SK-N-SH treated with all-trans-retinoic acid at 6 μM for 48 hours (cell line): Measurements from ENCODE around the gene CDT1.

Experiments used
- ATAC-seq: fragments of 200-7000 bp; cut with Tn5 transposase; 3 replicates; pipeline ENCODE4 v1.9.1; 2020; ENCODE audit warnings: mild to moderate bottlenecking, moderate library complexity
- ARNTL ChIP-seq: fragments of 450-650 bp; formaldehyde crosslinking; IDR thresholded peaks from 2 replicates; pipeline ENCODE4 v1.5.0; 2020; ENCODE audit warnings: low read depth, mild to moderate bottlenecking, moderate library complexity, borderline replicate concordance
- BACH2 ChIP-seq: fragments of 250-450 bp; sonication (Bioruptor Pico); IDR thresholded peaks from 2 replicates; pipeline ENCODE4 v1.9.0; 2021; ENCODE audit warnings: mild to moderate bottlenecking, borderline replicate concordance
- CREB5 ChIP-seq: fragments of 250-450 bp; sonication (Bioruptor Pico); IDR thresholded peaks from 2 replicates; pipeline ENCODE4 v1.5.1; 2020; ENCODE audit warnings: low read depth, mild to moderate bottlenecking, moderate library complexity
- CSDC2 ChIP-seq: fragments of 250-450 bp; sonication (Bioruptor Pico); IDR thresholded peaks from 2 replicates; pipeline ENCODE4 v1.5.0; 2020; ENCODE audit warnings: mild to moderate bottlenecking, moderate library complexity
- ESRRG ChIP-seq: fragments of 250-450 bp; sonication (Bioruptor Pico); IDR thresholded peaks from 2 replicates; pipeline ENCODE4 v1.6.1; 2021; ENCODE audit warnings: mild to moderate bottlenecking
- GLIS3 ChIP-seq: fragments of 250-450 bp; sonication (Bioruptor Pico); IDR thresholded peaks from 2 replicates; pipeline ENCODE4 v1.5.0; 2020; ENCODE audit warnings: mild to moderate bottlenecking, moderate library complexity
- OSR1 ChIP-seq: fragments of 250-450 bp; sonication (Bioruptor Pico); IDR thresholded peaks from 2 replicates; pipeline ENCODE4 v1.8.0; 2022; ENCODE audit warnings: moderate library complexity, mild to moderate bottlenecking, inconsistent platforms
- PATZ1 ChIP-seq: fragments of 250-450 bp; sonication (Bioruptor Pico); IDR thresholded peaks from 2 replicates; pipeline ENCODE4 v1.8.0; 2020; ENCODE audit warnings: mild to moderate bottlenecking, moderate library complexity, borderline replicate concordance
- POU6F1 ChIP-seq: fragments of 250-450 bp; sonication (Bioruptor Pico); IDR thresholded peaks from 2 replicates; pipeline ENCODE4 v1.8.0; 2021; ENCODE audit warnings: low read depth, mild to moderate bottlenecking, moderate library complexity, borderline replicate concordance
- PPARA ChIP-seq: fragments of 250-450 bp; sonication (Bioruptor Pico); IDR thresholded peaks from 2 replicates; pipeline ENCODE4 v1.5.0; 2020; ENCODE audit warnings: mild to moderate bottlenecking, borderline replicate concordance
- RARB ChIP-seq: fragments of 250-450 bp; sonication (Bioruptor Pico); IDR thresholded peaks from 2 replicates; pipeline ENCODE4 v1.8.0; 2021; ENCODE audit warnings: mild to moderate bottlenecking, moderate library complexity
- SNAI2 ChIP-seq: fragments of 250-450 bp; sonication (Bioruptor Pico); IDR thresholded peaks from 2 replicates; pipeline ENCODE4 v1.5.0; 2020; ENCODE audit warnings: mild to moderate bottlenecking, moderate library complexity
- TCF4 ChIP-seq: fragments of 250-450 bp; sonication (Bioruptor Pico); IDR thresholded peaks from 2 replicates; pipeline ENCODE4 v1.8.0; 2021; ENCODE audit warnings: mild to moderate bottlenecking, moderate library complexity, borderline replicate concordance
- TOX ChIP-seq: fragments of 250-450 bp; sonication (Bioruptor Pico); IDR thresholded peaks from 2 replicates; pipeline ENCODE4 v1.8.0; 2021; ENCODE audit warnings: mild to moderate bottlenecking, moderate library complexity, borderline replicate concordance
- TSHZ2 ChIP-seq: fragments of 250-450 bp; sonication (Bioruptor Pico); IDR thresholded peaks from 2 replicates; pipeline ENCODE4 v1.5.0; 2020; ENCODE audit warnings: mild to moderate bottlenecking, moderate library complexity
- ZC3H10 ChIP-seq: fragments of 250-450 bp; sonication (Bioruptor Pico); IDR thresholded peaks from 2 replicates; pipeline ENCODE4 v1.5.1; 2021; ENCODE audit warnings: mild to moderate bottlenecking, moderate library complexity
- ZFP3 ChIP-seq: fragments of 250-450 bp; sonication (Bioruptor Pico); IDR thresholded peaks from 2 replicates; pipeline ENCODE4 v1.5.0; 2020; ENCODE audit warnings: mild to moderate bottlenecking, moderate library complexity
- ZFP30 ChIP-seq: fragments of 450-650 bp; formaldehyde crosslinking; IDR thresholded peaks from 2 replicates; pipeline ENCODE4 v1.5.0; 2022; ENCODE audit warnings: mild to moderate bottlenecking, moderate library complexity
- ZNF70 ChIP-seq: fragments of 450-650 bp; formaldehyde crosslinking; IDR thresholded peaks from 2 replicates; pipeline ENCODE4 v1.5.0; 2020; ENCODE audit warnings: mild to moderate bottlenecking, moderate library complexity
- ZNF8 ChIP-seq: fragments of 450-650 bp; formaldehyde crosslinking; IDR thresholded peaks from 2 replicates; pipeline ENCODE4 v1.5.0; 2020; ENCODE audit warnings: mild to moderate bottlenecking, moderate library complexity

CDT1 gene

GRCh38 chr16:88779406-88780141 is 24.0 kb upstream of the CDT1 start:
- ATAC-seq: no peak
- TF ChIP-seq CREB5 (CRISPR knock-in tag): no peak
- TF ChIP-seq PATZ1 (CRISPR knock-in tag): no peak
- TF ChIP-seq ARNTL (CRISPR knock-in tag): no peak
- TF ChIP-seq ZC3H10 (CRISPR knock-in tag): no peak
- TF ChIP-seq ESRRG: no peak
- TF ChIP-seq ZFP30 (CRISPR knock-in tag): no peak
- no peak for TF ChIP-seq SNAI2
- TF ChIP-seq PPARA: no peak
- no peak for TF ChIP-seq ZNF70
- TF ChIP-seq OSR1: no peak
- no peak for TF ChIP-seq BACH2
- no peak for TF ChIP-seq CSDC2 (CRISPR knock-in tag)
- no peak for TF ChIP-seq TCF4
- TF ChIP-seq RARB (CRISPR knock-in tag): no peak
- no peak for TF ChIP-seq TSHZ2
- TF ChIP-seq ZFP3 (CRISPR knock-in tag): no peak
- no peak for TF ChIP-seq POU6F1 (CRISPR knock-in tag)
- TF ChIP-seq GLIS3 (CRISPR knock-in tag): no peak
- TF ChIP-seq, all 23 proteins: peak for 0

GRCh38 chr16:88780142-88781062 is 23.2 kb upstream of the CDT1 start:
- no peak for ATAC-seq
- no peak for TF ChIP-seq TOX
- TF ChIP-seq ARNTL (CRISPR knock-in tag): no peak
- no peak for TF ChIP-seq RARB (CRISPR knock-in tag)
- TF ChIP-seq TCF4: no peak
- TF ChIP-seq ZNF8: no peak
- TF ChIP-seq ZC3H10 (CRISPR knock-in tag): no peak

GRCh38 chr16:88781140-88782077 is 22.2 kb upstream of the CDT1 start:
- ATAC-seq: no peak
- TF ChIP-seq GLIS3 (CRISPR knock-in tag) (no peak), PATZ1 (CRISPR knock-in tag) (no peak), ESRRG (no peak), ZC3H10 (CRISPR knock-in tag) (no peak), PPARA (no peak), ZNF8 (no peak), SNAI2 (no peak), CREB5 (CRISPR knock-in tag) (no peak), BACH2 (no peak), TSHZ2 (no peak)
